Gastroesophageal sphincter (tissue), 4 donors: Measurements from ENCODE around the gene HIGD1A. TPM values are rescaled to one million over a fixed set of nuclear protein-coding genes. Genes with fewer than 3 reads are reported as not detected.
"Not testable (repeated sequence)": the region's sequence is repeated elsewhere in the genome, so short reads cannot be mapped to it uniquely, and the experiment has no call there.

ENCODE experiments used
- ATAC-seq: fragments of 150-250 bp; one replicate; pipeline ENCODE4 v1.9.1; 2016; ENCODE audit warnings: mild to moderate bottlenecking, moderate library complexity
- H3K27ac ChIP-seq, 4 donors: fragments of 200-600 bp; sonication (generic) in 3 of 4; 1 replicate in 3 of 4; 2 replicates in 1 of 4; pipeline ENCODE4 v1.5.1; 2016 to 2019
- H3K27me3 ChIP-seq: fragments of 200-600 bp; sonication (generic); one replicate; pipeline ENCODE4 v1.5.1; 2019
- H3K36me3 ChIP-seq, 2 donors: fragments of 200-600 bp; sonication (generic); one replicate each; pipeline ENCODE4 v1.5.1; 2019; ENCODE audit warnings: control low read depth in 1 of 2
- H3K4me1 ChIP-seq, 3 donors: fragments of 200-600 bp; sonication (generic); 1 replicate in 2 of 3; 2 replicates in 1 of 3; pipeline ENCODE4 v1.5.1; 2016 to 2019; ENCODE audit warnings: control low read depth in 2 of 3
- H3K4me3 ChIP-seq, 2 donors: fragments of 200-600 bp; sonication (generic); one replicate each; pipeline ENCODE4 v1.5.1; 2019; ENCODE audit warnings: mild to moderate bottlenecking in 1 of 2, moderate library complexity in 1 of 2
- H3K9me3 ChIP-seq, 3 donors: fragments of 200-600 bp; sonication (generic); one replicate each; pipeline ENCODE4 v1.5.1; 2017 to 2019; ENCODE audit warnings: control low read depth in 2 of 3
- CTCF ChIP-seq, 4 experiments: fragments of 200-600 bp in 2 of 4; fragments of 450-650 bp in 2 of 4; sonication (generic) in 1 of 4; IDR thresholded peaks; one replicate each; pipeline ENCODE4 v1.5.1; 2017 to 2019; ENCODE audit warnings: antibody characterized with exemption in 4 of 4, mild to moderate bottlenecking in 2 of 4, moderate library complexity in 2 of 4
- EP300 ChIP-seq: sonication (generic); formaldehyde crosslinking; IDR thresholded peaks from one replicate; pipeline ENCODE4 v1.6.1; 2017; ENCODE audit warnings: antibody characterized with exemption, mild to moderate bottlenecking
- POLR2A ChIP-seq, 2 donors: fragments of 450-650 bp; IDR thresholded peaks; one replicate each; pipeline ENCODE4 v1.6.1; 2017; ENCODE audit warnings: antibody characterized with exemption in 2 of 2, mild to moderate bottlenecking in 2 of 2, moderate library complexity in 1 of 2
- POLR2AphosphoS5 ChIP-seq: sonication (generic); formaldehyde crosslinking; IDR thresholded peaks from one replicate; pipeline ENCODE4 v1.6.1; 2017; ENCODE audit warnings: antibody characterized with exemption
- WGBS, 2 donors: methylation state at CpG; one replicate each; pipeline ENCODE4 v1.1.5; 2018; ENCODE audit warnings: low coverage in 1 of 2; 5-methylcytosine and 5-hydroxymethylcytosine counted together
- total RNA-seq, 4 donors: library from RNA; depleted of rRNA; stranded (reverse); fragments of >200 nt; gene quantifications; one replicate each; pipeline ENCODE4 v1.1.0, GENCODE V29; 2016

Gene HIGD1A
- total RNA-seq, 4 donors from 2014 or later = 173 to 657 (median 393) TPM

- no peaks in the 10 kb centered on the region for H3K9me3 ChIP-seq
- H3K36me3 ChIP-seq = no peaks in the 10 kb centered on the region
- no peak overlapping the region for H3K4me3 ChIP-seq
- no peak overlapping the region for H3K27ac ChIP-seq
- H3K27me3 ChIP-seq = no peaks in the 10 kb centered on the region
- no peak for ATAC-seq
- TF ChIP-seq CTCF (IDR thresholded peaks at IDR 0.05) = no peak
- no peak for TF ChIP-seq POLR2A (IDR thresholded peaks at IDR 0.05)
- TF ChIP-seq EP300 = no peak
- TF ChIP-seq POLR2AphosphoS5 = no peak
- WGBS, 2 donors = 87 to 100% methylated on average over 2 to 3 of the region's 6 CpGs
- H3K4me1 ChIP-seq = peaks cover 0 to 20% (median 0%) of the 10 kb centered on the region in 3 donors
Measured at GRCh38 chr3:42820746-42821051, 16.4 kb upstream of the HIGD1A start.

- Histone ChIP-seq H3K4me1 (peaks cover 0 to 33% (median 6%) of the 10 kb centered on the region in 3 donors), H3K27ac (no peak overlapping the region), H3K4me3 (no peak overlapping the region), H3K36me3 (no peaks in the 10 kb centered on the region), H3K27me3 (no peaks in the 10 kb centered on the region), H3K9me3 (no peaks in the 10 kb centered on the region)
- no peak for TF ChIP-seq CTCF (IDR thresholded peaks at IDR 0.05)
- TF ChIP-seq POLR2AphosphoS5 = no peak
- TF ChIP-seq EP300 = no peak
- no peak for TF ChIP-seq POLR2A (IDR thresholded peaks at IDR 0.05)
- ATAC-seq = no peak
- WGBS, 2 donors = 20 to 45% methylated on average over 1 to 2 of the region's 2 CpGs
Measured at GRCh38 chr3:42819351-42819965, 15.2 kb upstream of the HIGD1A start.

- TF ChIP-seq CTCF (IDR thresholded peaks at IDR 0.05) (no peak), EP300 (no peak), POLR2A (IDR thresholded peaks at IDR 0.05) (no peak), POLR2AphosphoS5 (no peak)
- no peaks in the 10 kb centered on the region for H3K9me3 ChIP-seq
- WGBS, 2 donors = 42 to 48% methylated on average over 2 of the region's 2 CpGs
- no peak for ATAC-seq
- H3K27me3 ChIP-seq = no peaks in the 10 kb centered on the region
- H3K4me3 ChIP-seq = no peak overlapping the region
- H3K4me1 ChIP-seq = peaks cover 0 to 41% (median 6%) of the 10 kb centered on the region in 3 donors
- H3K36me3 ChIP-seq = no peaks in the 10 kb centered on the region
- H3K27ac ChIP-seq = peak overlapping the region; percentile 35 to 66 (median 60)
Measured at GRCh38 chr3:42815826-42816225, 11.5 kb upstream of the HIGD1A start.

- no peak overlapping the region for H3K4me3 ChIP-seq
- H3K9me3 ChIP-seq = no peaks in the 10 kb centered on the region
- no peak for TF ChIP-seq EP300
- TF ChIP-seq POLR2AphosphoS5 = peak; percentile 71
- WGBS, 2 donors = 20 to 21% methylated on average over 2 of the region's 2 CpGs
- H3K36me3 ChIP-seq = no peaks in the 10 kb centered on the region
- H3K27ac ChIP-seq = peak overlapping the region; percentile 35 to 66 (median 60)
- peaks cover 0 to 41% (median 6%) of the 10 kb centered on the region in 3 donors for H3K4me1 ChIP-seq
- ATAC-seq = peak; percentile 43
- H3K27me3 ChIP-seq = no peaks in the 10 kb centered on the region
Measured at GRCh38 chr3:42814914-42815507, 10.7 kb upstream of the HIGD1A start.

GRCh38 chr3:42814246-42814645, 10.0 kb upstream of the HIGD1A start:
- H3K27ac ChIP-seq = peak overlapping the region in 3 of 4 donors; percentile 35 to 66 (median 65)
- H3K4me1 ChIP-seq = peaks cover 0 to 34% (median 6%) of the 10 kb centered on the region in 3 donors
- TF ChIP-seq EP300 (no peak), POLR2A (IDR thresholded peaks at IDR 0.05) (no peak), CTCF (IDR thresholded peaks at IDR 0.05) (no peak), POLR2AphosphoS5 (no peak)
- no peaks in the 10 kb centered on the region for H3K9me3 ChIP-seq
- no peaks in the 10 kb centered on the region for H3K27me3 ChIP-seq
- WGBS, 2 donors = 56 to 58% methylated on average over 5 of the region's 5 CpGs
- no peak overlapping the region for H3K4me3 ChIP-seq
- ATAC-seq = no peak
- no peaks in the 10 kb centered on the region for H3K36me3 ChIP-seq

GRCh38 chr3:42811118-42811883, 7.0 kb upstream of the HIGD1A start:
- H3K27ac ChIP-seq, H3K9me3 ChIP-seq, ATAC-seq, H3K4me3 ChIP-seq, H3K27me3 ChIP-seq, H3K36me3 ChIP-seq: not testable (repeated sequence)
- H3K4me1 ChIP-seq = peaks cover 0 to 26% (median 6%) of the 10 kb centered on the region in 3 donors
- WGBS, 2 donors = 79 to 82% methylated on average over 4 to 11 of the region's 15 CpGs

GRCh38 chr3:42810706-42811105, 6.4 kb upstream of the HIGD1A start:
- not testable (repeated sequence) for H3K4me3 ChIP-seq, H3K36me3 ChIP-seq, H3K27ac ChIP-seq, ATAC-seq, H3K9me3 ChIP-seq, H3K27me3 ChIP-seq
- 85 to 92% methylated on average over 4 to 10 of the region's 10 CpGs for WGBS, 2 donors
- peaks cover 0 to 21% (median 6%) of the 10 kb centered on the region in 3 donors for H3K4me1 ChIP-seq
